ENCODE results near the gene KCNAB1. TPM values are rescaled to one million over a fixed set of nuclear protein-coding genes. Genes with fewer than 3 reads are reported as not detected.
A peak's percentile ranks its signal among the peaks of the same experiment; 100 is the strongest.

Gene KCNAB1
- total and polyA plus RNA-seq, 2 of the 8 experiments (the other 6 are each of a cell fraction or from before 2014, with no cell fraction given), result 0.51 to 2.3 TPM

DNA sequence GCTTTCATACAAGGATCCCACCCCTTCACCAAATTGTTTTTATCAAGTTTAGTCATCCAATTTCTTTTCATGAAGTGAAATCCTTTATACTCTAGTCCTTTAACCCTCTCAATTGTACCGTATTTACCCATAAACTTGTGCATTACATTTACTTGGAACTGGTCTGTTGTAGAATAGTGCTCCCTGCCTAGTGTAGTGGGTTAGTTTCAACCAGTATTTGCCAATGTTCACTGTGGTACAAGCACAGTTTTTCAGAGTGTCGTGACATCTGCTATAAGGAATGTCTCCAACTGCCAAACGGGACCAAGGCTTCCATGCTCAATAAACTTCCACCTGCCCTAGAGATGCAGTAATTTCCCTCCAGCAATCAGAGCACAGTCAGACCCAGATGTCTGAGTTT, 211.9 kb downstream of the KCNAB1 start:
- Histone ChIP-seq H4K5ac (ENCODE audit: insufficient read length, low read depth, low read length) (no peak overlapping the region), H4K91ac (replicated peaks; ENCODE audit: insufficient read length, low read length) (no peak overlapping the region), H2BK15ac (ENCODE audit: low read length) (no peak overlapping the region), H3K27me3 (replicated peaks in 1 of 4; ENCODE audit: control insufficient read depth in 3 of 4, extremely low read depth in 1 of 4, insufficient read depth in 3 of 4, low read length in 3 of 4) (no peaks in the 10 kb centered on the region), H3K79me1 (ENCODE audit: low read depth, low read length) (no peaks in the 10 kb centered on the region), H2AFZ (ENCODE audit: low read length) (no peak overlapping the region), H3K23me2 (ENCODE audit: low read depth, low read length) (no peaks in the 10 kb centered on the region), H3K36me3 (ENCODE audit: control insufficient read depth in 2 of 4, insufficient read depth in 4 of 4, low read length in 3 of 4) (no peaks in the 10 kb centered on the region), H2BK5ac (ENCODE audit: low read depth, low read length) (no peak overlapping the region), H2BK120ac (replicated peaks; ENCODE audit: low read depth, low read length) (no peak overlapping the region), H3K4ac (replicated peaks; ENCODE audit: insufficient read length, low read depth, low read length) (no peak overlapping the region), H4K20me1 (replicated peaks in 1 of 2; ENCODE audit: control insufficient read depth in 1 of 2, insufficient read depth in 2 of 2, low read length in 2 of 2) (no peaks in the 10 kb centered on the region), H3K4me2 (ENCODE audit: insufficient read depth in 1 of 2, low read depth in 2 of 2, low read length in 2 of 2) (no peak overlapping the region), H3K27ac (ENCODE audit: low read depth, low read length) (no peak overlapping the region), H3K23ac (ENCODE audit: insufficient read length) (no peak overlapping the region), H4K8ac (ENCODE audit: extremely low read depth, insufficient read depth, low read length) (no peak overlapping the region), H3K9me3 (ENCODE audit: insufficient read depth in 2 of 2, low read depth in 1 of 2, low read length in 1 of 2) (no peaks in the 10 kb centered on the region), H3K79me2 (ENCODE audit: control insufficient read depth in 1 of 2, insufficient read depth in 2 of 2, low read length in 2 of 2) (no peaks in the 10 kb centered on the region), H3K9ac (replicated peaks in 1 of 4; ENCODE audit: extremely low read depth in 1 of 4, low read depth in 3 of 4, low read length in 3 of 4) (no peak overlapping the region), H3K18ac (ENCODE audit: extremely low read depth, low read length) (no peak overlapping the region), H2BK12ac (ENCODE audit: low read depth, low read length) (no peak overlapping the region), H3K56ac (replicated peaks; ENCODE audit: insufficient read length, low read depth, low read length) (no peak overlapping the region), H3K4me3 (ENCODE audit: extremely low read depth in 1 of 4, insufficient read depth in 2 of 4, low read depth in 3 of 4, low read length in 4 of 4) (no peak overlapping the region), H2AK5ac (ENCODE audit: low read depth, low read length) (no peak overlapping the region), H3K14ac (ENCODE audit: insufficient read length) (no peak overlapping the region), H2BK20ac (ENCODE audit: low read length) (no peak overlapping the region), H3K4me1 (replicated peaks in 1 of 4; ENCODE audit: control insufficient read depth in 3 of 4, insufficient read depth in 4 of 4, low read length in 3 of 4) (peaks cover 0 to 9% (median 1%) of the 10 kb centered on the region in 4 experiments; a peak in 3 of 7 replicates)
- FAIRE-seq, result peak; percentile 36
- POLR2A ChIA-PET (ENCODE audit: partially characterized antibody), result no interaction called here
- DNase-seq (ENCODE audit: low read depth in 1 of 2, low spot score in 2 of 2), result no peak
- 92% methylated on average over 3 of the region's 3 CpGs; no CpG with 5 or more reads in 1 of the 2 experiments for WGBS, 2 experiments (ENCODE audit: extremely low coverage in 1 of 2, insufficient coverage in 1 of 2, insufficient read length in 1 of 2, insufficient replicate concordance in 2 of 2, low coverage in 1 of 2, low lambda C conversion rate in 2 of 2, missing lambda C conversion rate in 1 of 2)
- CTCF ChIA-PET (ENCODE audit: partially characterized antibody), result interaction anchor here (1.5 kb wide), 1 partner anchor 10 kb away, joined by 4 read pairs; no protein-coding TSS in a partner anchor
- TF ChIP-seq CHD1 (IDR thresholded peaks at IDR 0.05; ENCODE audit: low read depth, low read length), result no peak

Data from H1 (cell line).